Measurements from ENCODE around the gene SPPL2C.
"Not testable (repeated sequence)": the region's sequence is repeated elsewhere in the genome, so short reads cannot be mapped to it uniquely, and the experiment has no call there.

The SPPL2C gene

DNA sequence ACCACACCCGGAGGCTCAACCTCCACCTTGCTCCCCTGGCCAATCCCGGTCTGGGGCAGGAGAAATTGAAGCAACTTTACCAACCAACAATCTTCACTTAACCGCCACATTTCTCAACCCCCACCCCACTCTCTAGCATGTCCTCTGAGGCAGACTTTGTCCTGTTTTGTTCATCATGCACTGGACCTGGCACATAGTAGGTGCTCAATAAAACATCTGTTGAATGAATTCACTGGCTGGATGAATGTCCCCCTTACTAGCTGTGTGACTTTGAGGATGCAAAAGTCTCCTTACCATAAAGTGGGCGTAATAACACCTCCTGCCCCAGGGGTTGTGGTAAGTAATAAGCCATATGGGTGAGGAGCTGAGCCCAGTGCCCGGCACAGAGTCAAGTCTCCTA lies 5.8 kb downstream of the SPPL2C start:
- DNase-seq: no peak

DNA sequence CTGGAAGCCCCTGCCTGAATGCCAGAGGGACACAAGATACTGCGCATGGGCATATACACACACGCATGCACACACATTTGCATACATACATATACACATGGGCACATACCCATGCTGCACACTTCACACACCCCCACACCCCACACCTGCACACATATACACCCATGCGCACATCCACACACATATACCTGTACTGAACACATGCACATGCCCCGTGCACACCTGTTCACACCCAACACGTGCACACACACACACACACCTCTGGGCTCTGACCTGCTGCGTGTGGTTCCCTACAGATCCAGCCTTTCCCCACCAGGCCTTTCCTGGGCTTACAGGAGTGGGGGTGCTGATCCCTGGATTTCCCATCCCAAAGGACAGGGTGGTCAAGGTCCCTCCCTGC lies 6.3 kb downstream of the SPPL2C start:
- no peak for DNase-seq

DNA sequence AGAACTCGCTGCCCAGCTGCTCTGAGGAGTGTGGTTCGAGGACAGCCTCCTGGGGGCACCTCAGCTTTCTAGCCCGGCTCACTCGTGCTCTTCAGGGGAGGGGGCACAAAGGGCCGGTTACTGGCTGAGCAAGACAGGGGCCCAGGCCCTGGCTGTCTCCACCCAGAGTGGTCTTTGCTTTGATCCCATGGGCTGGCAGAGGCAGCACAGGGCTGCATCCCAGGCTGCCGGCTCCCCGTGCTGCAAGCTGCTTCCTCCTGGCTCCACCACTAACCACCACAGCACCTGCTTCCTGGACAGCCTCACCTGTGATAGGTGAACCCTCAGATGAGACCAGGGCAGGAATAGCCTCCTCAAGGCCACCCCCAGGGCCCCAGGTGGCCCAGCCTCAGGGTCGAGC lies 6.8 kb downstream of the SPPL2C start:
- DNase-seq: no peak

DNA sequence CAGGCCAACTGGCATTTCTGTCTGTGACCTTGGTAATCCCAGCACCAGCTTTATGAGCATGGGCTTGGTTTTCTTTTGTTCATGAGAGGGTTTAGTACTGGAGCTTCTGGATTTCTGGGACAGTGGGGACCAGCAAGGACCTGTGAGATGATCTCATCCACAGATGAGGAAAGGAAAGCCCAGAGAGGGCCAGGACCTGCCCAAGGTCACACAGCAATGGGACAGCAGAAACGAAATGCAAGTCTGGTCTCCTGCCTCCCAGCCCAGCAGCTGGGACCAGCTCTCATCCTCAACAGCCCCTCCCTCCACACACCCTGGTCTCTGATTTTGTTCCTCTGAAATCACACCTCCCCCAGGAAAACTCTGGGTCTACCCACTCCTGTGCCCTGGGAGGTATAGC lies 7.2 kb downstream of the SPPL2C start:
- no peak for DNase-seq

DNA sequence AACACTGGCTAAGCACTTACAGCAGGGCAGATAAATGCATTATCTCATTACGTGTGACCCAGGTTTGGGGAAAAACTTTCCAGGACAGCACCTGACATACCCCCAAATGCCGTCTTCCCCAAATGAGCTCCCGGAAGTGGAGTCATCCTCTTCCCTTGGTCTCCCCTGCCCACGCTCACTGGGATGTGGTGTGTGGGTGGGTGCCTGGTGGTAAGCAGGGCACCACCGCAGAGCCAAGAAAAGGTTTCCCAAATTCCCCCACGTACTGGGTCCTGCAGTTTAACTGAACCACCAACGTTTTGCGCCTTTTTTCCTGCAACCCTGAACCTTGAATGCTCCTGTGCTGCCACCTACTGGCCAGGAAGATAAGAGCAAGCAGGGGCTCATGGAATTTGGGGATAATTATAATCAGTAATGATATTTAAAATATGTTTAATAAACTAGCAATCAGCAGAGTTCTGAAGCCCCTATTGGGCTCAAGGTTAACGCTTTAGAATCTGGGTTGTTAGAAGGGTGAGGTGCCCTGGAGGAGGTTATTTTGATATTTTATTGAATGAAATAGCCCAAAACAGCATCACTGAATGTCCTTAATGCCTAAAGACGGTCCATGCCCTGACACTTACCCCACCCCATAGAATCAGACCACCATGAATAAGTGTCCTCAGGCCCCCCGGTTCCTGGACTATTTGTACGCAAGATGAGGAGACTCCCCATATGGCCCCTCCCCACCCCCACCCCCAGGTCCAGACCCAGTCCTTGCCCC lies 8.0 kb downstream of the SPPL2C start:
- peak; percentile 65 for DNase-seq

DNA sequence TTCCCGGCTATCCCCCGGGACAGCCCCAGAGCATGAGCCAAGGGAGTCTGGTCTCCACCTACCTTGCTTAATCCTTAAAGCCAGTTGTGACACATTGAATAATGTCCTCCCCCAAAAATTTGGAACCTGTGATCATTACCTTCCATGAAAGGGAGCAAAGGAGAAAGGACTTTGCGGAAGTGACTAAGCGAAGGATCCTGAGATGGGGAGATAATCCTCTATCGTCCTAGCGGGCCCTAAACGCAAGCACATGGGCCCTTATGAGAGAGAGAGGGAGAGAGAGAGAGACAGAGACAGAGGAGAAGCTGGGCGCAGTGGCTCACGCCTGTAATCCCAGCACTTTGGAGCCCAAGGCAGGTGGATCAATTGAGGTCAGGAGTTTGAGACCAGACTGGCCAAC lies 9.5 kb downstream of the SPPL2C start:
- no peak for DNase-seq

DNA sequence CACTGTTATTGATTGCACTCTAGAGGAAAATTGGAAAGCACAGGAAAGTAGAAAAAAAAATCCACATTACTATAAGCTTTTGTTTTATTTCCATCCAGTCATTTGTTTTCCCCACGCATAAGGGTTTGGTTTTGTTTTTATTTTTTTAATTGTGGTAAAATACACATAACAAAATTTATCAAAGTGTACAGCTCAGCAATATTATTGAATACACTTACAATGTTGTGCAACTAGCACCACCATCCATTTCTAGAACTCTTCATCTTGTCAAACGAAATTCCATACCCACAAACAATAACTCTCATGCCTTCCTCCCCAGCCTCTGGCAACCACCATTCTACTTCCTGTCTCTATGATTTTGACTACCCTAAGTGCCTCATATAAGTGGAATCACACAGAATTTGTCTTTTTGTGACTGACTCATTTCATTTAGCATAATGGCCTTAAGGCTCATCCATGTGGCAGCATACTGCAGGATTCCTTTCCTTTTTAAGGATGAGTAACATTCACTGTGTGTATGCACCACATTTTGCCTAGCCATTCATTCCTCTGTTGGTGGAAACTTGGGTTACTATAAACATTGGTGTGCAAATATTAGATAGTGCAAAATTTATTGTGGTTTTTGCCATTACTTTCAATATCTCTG lies 11.1 kb downstream of the SPPL2C start:
- no peak for DNase-seq

DNA sequence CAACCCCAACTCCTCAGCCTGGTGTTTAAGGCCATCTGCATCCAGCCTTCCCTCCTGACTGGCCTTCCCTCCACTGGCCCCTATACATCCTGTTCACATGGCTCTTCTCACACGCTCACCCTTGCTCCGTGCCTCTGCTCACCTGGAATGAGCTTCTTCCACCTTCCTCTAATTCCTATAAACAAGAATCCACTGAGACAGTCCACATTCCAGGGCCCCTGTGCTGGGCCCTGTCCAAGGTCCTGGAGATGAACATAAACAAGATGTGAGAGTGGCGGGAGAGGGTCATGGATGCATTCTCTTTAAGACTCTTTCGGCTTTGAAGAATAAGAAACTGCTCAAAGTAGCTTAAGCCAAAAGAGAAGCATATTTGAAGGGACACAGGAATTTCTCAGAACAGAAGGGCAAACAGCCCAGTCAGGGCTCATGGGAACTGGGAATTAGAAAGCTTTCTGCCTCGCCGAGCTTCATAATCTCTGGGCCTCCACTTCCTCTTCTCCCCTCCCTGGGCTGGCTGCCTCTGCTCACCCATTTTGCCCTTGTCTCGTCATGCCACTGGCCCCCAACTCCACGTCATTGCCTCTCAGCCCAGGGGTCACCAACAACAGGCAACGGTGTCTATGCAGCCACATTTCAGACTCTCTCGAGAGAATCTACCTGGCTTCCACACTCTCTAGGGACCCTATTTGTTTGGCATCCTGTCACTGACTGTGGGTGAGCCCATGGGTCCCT lies 13.5 kb downstream of the SPPL2C start:
- DNase-seq: no peak

DNA sequence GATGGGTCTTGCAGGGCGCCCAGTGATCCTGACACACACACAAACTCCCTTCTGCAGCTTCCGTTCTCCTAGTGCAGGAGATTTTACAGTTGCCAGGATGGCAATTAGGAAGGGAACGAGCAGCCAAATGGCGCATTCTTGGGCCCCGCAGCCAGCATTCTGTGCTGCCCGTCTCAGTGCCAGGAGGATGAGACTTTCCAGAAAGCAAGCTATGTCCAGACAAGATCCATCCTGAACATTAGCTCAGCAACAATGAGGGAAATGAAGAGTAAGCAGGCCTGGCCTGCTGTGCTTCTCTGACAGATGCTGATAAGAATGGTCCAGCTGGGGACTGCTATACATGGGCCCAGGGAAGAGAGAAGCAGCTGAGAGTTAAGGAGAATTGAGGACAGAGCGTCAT lies 16.5 kb downstream of the SPPL2C start:
- DNase-seq: no peak

DNA sequence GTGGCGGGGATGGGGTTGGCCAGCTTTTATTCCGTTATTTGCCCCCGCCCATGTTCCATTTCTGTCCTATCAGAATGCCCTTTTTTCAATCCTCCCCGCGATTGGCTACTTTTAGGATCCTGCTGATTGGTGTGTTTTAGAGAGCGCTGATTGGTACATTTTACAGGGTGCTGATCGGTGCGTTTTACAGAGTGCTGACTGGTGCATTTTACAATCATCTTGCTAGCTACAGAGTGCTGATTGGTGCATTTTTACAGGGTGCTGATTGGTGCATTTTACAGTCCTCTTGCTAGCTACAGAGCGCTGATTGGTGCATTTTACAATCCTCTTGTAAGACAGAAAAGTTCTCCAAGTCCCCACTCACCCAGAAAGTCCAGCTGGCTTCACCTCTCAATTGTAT lies 17.4 kb downstream of the SPPL2C start:
- DNase-seq: not testable (repeated sequence)

DNA sequence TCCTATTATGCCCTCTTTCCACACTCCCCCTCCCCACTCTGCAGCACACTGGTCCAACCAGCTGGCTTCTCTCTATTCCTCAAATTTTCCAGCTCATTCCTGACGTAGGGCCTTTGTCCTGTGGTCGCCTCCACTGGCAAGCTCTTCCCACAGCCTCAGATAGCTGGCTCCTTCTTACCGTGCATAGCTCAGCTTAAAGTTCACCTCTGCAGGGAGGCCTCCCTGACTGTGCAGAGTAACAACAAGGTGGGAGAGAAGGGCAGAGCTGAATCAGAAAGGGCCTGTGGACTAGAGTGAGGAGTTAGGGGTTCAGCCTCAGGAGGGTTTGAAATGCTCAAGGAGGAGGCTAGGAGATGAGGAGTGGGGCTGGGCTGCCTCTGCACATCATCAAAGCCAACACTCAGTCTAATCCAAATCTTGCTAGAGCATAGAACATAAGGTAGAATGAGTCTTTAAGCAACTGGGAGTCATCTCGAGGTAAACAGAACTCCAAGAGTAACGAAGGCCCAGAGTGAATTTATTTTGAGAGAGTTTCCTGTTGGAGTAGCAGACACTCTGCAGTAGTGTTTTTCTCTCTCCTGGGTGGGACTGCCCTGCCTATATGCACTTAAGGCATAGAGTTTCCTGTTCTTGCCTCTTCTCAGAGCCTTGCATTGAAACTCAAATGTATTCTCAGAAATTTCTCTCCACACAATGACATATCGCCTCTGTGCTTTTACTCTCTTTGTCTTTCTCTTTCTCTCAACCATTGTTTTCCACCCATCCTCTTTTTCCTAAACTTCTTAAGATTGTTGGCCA lies 19.4 kb downstream of the SPPL2C start:
- no peak for DNase-seq

DNA sequence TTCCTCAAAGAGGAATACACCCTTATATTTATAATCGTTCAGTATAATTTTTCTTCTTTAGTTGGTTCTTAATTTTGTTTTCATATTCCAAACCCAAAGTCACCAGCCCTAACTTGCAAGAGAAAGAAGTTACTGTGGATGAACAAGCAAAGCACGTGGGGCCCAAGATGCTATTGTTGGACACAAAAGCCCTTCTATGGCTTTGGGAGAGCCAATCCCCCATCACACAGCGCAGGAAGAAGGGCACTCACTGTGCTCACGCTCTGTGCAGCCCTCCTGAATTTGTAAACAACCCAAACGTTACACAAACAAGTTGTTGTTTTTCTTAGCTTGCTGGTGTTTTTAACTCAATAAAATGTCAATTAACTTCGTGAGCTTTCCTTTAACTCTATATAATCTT lies 22.5 kb downstream of the SPPL2C start:
- no peak for DNase-seq

DNA sequence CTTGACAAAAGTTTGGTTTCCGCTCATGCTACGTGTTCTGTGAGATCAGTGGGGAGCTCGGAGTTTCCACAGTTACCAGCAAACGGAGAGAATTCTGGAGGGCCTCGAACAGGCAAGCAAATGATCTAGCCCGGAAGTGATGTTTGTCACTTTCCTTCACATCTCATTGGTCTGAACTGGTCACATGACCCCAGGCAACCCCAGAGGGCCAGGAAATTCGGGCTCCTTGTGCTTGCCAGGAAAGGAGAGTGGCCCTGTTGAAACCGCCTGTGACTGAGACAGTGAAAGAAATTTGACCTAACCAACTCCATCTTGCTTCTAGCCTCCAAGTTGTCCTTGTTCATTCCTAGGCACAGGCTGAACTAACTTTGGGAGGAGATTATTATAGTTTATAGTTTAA lies 23.0 kb downstream of the SPPL2C start:
- DNase-seq: no peak

DNA sequence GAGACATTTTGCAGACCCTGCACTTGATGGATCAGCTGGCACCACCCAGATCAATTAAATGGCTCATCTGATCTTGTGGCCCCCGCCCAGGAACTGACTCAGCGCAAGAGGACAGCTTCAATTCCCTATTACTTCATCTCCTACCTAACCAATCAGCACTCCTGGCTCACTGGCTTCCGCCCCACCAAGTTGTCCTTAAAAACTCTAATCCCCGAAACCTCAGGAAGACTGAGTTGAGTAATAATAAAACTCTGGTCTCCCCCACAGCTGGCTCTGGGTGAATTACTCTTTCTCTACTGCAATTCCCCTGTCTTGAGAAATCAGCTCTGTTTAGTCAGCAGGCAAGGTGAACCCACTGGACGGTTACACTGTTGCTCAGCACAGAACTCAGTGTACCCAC lies 23.6 kb downstream of the SPPL2C start:
- no peak for DNase-seq

DNA sequence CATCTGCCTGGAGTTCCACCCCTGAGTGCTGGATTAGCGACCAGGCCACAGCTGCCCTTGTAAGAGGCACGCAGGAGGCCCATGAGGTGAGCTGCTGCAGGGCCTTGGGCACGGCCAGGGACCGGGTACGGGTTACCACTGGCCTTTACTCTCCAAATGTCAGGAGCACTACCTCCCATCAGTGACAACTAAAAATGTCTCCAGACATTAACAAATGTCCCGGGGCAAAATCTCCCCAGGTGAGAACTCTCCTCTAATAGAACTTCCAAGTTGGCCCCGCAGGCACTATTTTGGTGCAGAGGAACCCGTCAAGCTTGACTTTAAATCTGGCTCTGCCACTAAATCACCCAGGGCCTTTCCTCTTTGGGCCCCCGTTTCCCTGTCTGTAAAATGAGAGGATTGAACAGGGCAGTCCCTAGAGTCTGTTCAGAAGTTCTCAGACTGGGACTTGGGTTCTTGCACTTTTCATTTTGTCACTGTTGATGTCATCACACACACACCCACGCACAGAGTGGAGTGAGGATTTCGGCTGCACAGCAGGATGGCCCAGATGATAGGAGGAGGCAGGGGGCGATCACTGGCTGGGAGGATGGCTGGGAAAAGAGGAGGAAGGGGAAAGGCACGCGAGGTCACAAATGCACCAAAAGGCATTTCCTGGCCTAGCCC lies 25.1 kb downstream of the SPPL2C start:
- DNase-seq: no peak

DNA sequence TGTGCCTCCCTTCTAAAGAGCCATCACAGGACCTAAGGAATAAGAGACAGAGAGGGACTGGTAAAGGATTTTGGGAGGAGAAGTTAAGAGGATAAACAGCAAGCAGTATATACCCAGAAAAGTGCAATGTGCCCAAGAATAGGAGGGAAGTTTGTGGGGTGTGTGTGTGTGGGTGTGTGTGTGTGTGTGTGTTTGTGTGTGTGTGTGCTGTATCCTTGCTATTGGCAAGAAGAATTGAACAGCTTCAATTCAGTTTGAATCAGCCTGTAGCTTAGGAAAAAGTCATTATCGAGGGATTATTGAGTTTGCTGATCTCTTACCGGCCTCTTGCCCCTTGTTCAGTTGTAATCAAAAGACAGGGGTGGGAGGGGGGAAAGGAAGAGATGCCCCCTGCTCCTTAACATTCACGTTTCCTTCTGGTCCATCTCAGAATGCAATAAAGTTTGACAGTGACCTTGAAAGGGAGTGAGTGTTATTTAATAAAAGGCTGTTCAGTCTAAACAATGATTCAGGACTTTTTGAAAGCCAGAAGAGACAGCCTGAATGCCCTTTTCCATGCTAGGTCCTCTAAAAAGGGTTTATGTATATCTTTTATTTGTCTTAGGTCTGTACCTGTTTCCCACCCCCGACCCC lies 25.8 kb downstream of the SPPL2C start:
- no peak for DNase-seq

DNA sequence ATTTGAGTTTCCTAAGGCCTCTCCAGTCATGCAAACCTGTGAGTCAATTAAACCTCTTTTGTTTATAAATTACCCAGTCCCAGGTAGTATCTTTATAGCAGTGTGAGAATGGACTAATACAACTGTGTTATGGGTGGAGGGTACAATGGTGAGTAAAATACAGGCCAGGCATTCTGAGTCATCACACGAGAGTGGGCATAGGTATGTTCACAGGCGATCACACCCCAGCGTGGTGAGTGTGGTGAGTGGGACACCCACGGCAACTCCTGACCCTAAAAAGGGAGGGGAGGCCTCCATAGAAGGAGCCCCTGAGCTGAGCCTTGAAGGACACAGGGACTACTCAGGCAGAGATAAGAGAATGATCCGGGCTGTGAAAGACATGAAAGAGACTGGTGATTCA lies 27.0 kb downstream of the SPPL2C start:
- no peak for DNase-seq

DNA sequence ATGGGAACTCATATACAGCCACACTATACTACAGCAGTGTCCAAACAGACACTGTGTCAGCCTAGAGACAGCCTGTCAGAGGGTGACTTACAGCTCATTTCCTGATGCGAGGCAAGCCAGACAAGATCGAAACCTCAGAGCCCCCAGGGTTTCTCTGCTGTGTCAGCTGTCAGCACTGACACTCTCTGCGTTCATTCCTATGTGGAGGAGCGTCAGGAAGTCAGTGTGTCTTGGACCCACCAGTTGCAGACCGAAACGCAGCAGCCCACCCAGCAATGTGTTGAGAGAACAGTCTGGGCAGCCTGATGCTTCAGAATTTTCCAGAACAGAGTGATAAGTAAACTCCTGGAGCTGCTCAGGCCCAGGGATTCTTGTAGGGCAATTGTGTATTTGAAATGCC lies 29.0 kb downstream of the SPPL2C start:
- no peak for DNase-seq

DNA sequence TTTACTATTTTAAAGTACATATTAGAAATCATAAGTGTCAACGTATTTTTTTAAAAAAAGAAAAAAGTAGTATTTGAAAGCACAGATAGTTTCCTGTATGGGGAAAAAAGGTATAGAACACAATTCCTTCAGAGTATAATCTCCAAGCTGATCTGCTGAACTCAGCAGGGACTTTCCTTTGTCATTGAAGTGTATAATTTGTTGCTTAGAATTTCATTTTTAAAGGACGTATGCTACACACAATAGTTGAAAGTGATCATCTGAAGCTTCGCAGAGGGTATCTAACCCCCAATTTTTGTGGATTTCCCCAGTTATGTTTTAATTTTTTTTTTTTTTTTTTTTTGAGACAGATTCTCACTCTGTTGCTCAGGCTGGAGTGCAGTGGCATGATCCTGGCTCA lies 29.5 kb downstream of the SPPL2C start:
- no peak for DNase-seq

DNA sequence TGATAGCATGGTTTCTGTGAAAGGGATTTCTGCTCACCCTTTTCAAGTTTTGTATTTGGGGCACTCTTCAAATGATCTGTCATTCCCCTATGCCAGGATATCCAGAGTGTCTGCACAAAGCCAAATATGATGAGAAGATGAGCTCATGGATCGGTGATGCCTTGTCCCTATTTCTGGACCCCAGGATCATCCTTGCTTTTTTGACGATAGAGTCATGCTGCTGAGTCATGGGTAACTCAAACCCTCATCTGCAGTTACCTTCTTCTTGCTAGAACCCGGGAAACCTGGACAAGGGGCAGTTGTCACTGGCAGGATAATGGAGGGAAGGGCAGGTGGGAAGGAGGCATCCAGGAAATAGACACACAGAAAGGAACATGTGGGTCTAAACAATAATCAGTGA lies 31.9 kb downstream of the SPPL2C start:
- no peak for DNase-seq

DNA sequence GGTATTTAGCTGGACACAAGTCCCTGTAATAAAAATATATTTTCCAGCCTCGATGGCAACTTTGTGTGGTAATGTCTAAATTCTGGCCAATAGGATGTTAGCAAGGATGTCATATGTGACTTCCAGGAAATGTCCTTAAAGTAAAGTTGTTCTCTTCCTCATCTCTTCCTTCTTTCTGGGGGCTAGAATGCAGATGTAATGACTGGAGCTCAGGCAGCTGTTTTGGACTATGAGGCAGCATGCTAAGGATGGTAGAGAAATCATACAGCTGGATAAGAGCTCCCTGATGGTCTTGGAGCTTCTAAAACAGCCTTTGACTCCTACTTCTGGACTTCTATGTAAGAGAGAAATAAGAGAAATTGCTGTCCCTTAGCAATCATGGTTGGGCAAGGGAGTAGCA lies 32.8 kb downstream of the SPPL2C start:
- DNase-seq: no peak

DNA sequence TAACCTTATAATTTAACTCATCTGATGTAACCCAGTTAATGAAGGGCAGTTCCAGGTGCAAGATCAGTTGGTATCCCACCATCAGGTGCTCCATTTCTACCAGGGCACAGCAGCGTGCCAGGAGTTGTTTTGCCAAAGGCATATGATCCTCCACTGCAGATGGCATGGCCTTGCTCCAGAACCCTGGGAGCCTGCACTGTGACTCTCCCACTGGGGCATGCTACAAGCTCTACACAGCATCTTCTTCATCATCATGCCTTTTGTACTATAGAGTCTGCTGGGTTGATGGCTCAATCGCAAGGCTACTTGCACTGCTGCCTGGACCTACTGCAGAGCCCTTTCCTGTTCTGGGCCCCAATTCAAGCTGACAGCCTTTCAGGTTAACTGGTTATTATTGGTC lies 38.4 kb downstream of the SPPL2C start:
- DNase-seq: no peak

Data from activated CD8-positive, alpha-beta memory T cell treated with anti-CD3 and anti-CD28 coated beads, Interleukin-2, amount 50 U/mL, for 4 hours (primary cell).